ENCODE measurements around the gene MMUT.

DNA sequence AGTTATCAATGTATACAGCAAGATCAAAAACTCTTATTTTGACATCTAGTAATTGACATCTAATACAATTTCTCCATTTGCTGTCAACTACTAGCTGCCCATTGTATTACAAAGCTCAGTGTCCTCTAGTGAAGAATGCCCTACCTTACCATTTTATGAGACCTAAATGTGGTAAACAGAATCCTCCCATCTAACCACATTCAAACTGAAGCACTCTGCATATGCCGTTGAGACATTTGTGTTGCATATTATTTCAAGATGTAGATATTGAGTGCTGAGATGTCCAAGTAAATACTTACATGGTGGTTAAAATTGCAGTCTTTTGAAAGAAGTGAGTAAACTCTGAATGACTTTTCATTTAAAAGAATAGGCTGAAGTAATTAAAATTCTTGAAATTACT lies 36.1 kb upstream of the MMUT start:
- TF ChIP-seq, protein P1, sequence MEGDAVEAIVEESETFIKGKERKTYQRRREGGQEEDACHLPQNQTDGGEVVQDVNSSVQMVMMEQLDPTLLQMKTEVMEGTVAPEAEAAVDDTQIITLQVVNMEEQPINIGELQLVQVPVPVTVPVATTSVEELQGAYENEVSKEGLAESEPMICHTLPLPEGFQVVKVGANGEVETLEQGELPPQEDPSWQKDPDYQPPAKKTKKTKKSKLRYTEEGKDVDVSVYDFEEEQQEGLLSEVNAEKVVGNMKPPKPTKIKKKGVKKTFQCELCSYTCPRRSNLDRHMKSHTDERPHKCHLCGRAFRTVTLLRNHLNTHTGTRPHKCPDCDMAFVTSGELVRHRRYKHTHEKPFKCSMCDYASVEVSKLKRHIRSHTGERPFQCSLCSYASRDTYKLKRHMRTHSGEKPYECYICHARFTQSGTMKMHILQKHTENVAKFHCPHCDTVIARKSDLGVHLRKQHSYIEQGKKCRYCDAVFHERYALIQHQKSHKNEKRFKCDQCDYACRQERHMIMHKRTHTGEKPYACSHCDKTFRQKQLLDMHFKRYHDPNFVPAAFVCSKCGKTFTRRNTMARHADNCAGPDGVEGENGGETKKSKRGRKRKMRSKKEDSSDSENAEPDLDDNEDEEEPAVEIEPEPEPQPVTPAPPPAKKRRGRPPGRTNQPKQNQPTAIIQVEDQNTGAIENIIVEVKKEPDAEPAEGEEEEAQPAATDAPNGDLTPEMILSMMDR (IDR thresholded peaks at IDR 0.05), result no peak
- TF ChIP-seq POLR2A (IDR thresholded peaks at IDR 0.05), result no peak

Measured in testis (tissue), 2 donors.